Neuronal stem cell (in vitro differentiated cells): ENCODE measurements around the gene ELFN1.

Experiments
- DNase-seq: peaks from one replicate; pipeline ENCODE4 v3.0.0-alpha.2; 2013; ENCODE audit warnings: low spot score
- H2AFZ ChIP-seq: one replicate; pipeline ENCODE4 v1.6.1; 2013; ENCODE audit warnings: mild to moderate bottlenecking, low read length, inconsistent platforms
- H2AK5ac ChIP-seq: 2 replicates; pipeline ENCODE4 v1.6.1; 2013; ENCODE audit warnings: low read depth, mild to moderate bottlenecking, inconsistent platforms, low read length, moderate library complexity, mixed read lengths
- H2BK120ac ChIP-seq: 2 replicates; pipeline ENCODE4 v1.6.1; 2013; ENCODE audit warnings: low read depth, mild to moderate bottlenecking, inconsistent platforms, low read length, moderate library complexity, mixed read lengths
- H2BK12ac ChIP-seq: one replicate; pipeline ENCODE4 v1.6.1; 2013; ENCODE audit warnings: low read length, inconsistent platforms
- H2BK15ac ChIP-seq: 2 replicates; pipeline ENCODE4 v1.6.1; 2013; ENCODE audit warnings: mild to moderate bottlenecking, low read length, inconsistent platforms, mixed read lengths
- H2BK5ac ChIP-seq: one replicate; pipeline ENCODE4 v1.6.1; 2013; ENCODE audit warnings: inconsistent platforms, mild to moderate bottlenecking, low read length, moderate library complexity
- H3K14ac ChIP-seq: one replicate; pipeline ENCODE4 v1.6.1; 2013; ENCODE audit warnings: low read length, inconsistent platforms
- H3K18ac ChIP-seq: 2 replicates; pipeline ENCODE4 v1.6.1; 2013; ENCODE audit warnings: low read length, inconsistent platforms
- H3K23ac ChIP-seq: 2 replicates; pipeline ENCODE4 v1.6.1; 2013; ENCODE audit warnings: low read depth, mild to moderate bottlenecking, mixed read lengths, low read length, inconsistent platforms; ENCODE audit not compliant: poor library complexity
- H3K27ac ChIP-seq: replicated peaks from 3 replicates; pipeline ENCODE4 v1.5.1; 2013; ENCODE audit warnings: low read length, inconsistent platforms
- H3K27me3 ChIP-seq, 3 experiments: 2 replicates each; pipeline ENCODE4 v1.6.1; 2013; ENCODE audit warnings: low read length in 3 of 3, mild to moderate bottlenecking in 2 of 3, inconsistent platforms in 1 of 3, low read depth in 1 of 3, mixed read lengths in 1 of 3, moderate library complexity in 1 of 3; ENCODE audit not compliant: control insufficient read depth in 3 of 3, insufficient read depth in 3 of 3
- H3K36me3 ChIP-seq, 2 donors: replicated peaks in 1 of 2; 2 replicates each; pipeline ENCODE4 v1.6.1; 2013; ENCODE audit warnings: low read length in 2 of 2; ENCODE audit not compliant: control insufficient read depth in 2 of 2, insufficient read depth in 2 of 2
- H3K4ac ChIP-seq: 2 replicates; pipeline ENCODE4 v1.6.1; 2013; ENCODE audit warnings: inconsistent platforms, mild to moderate bottlenecking, low read length, moderate library complexity
- H3K4me1 ChIP-seq, 2 donors: 1 replicate in 1 of 2; 2 replicates in 1 of 2; pipeline ENCODE4 v1.6.1; 2013; ENCODE audit warnings: low read length in 2 of 2, low read depth in 1 of 2; ENCODE audit not compliant: control insufficient read depth in 2 of 2, insufficient read depth in 1 of 2
- H3K4me2 ChIP-seq: one replicate; pipeline ENCODE4 v1.6.1; 2013; ENCODE audit warnings: mild to moderate bottlenecking, low read length, inconsistent platforms; ENCODE audit not compliant: insufficient read depth, poor library complexity, severe bottlenecking
- H3K4me3 ChIP-seq, 2 donors: 2 replicates each; pipeline ENCODE4 v1.5.1; 2013; ENCODE audit warnings: low read length in 2 of 2, mild to moderate bottlenecking in 2 of 2, inconsistent platforms in 1 of 2, moderate library complexity in 1 of 2
- H3K79me1 ChIP-seq: one replicate; pipeline ENCODE4 v1.6.1; 2013; ENCODE audit warnings: low read depth, mild to moderate bottlenecking, inconsistent platforms, low read length, moderate library complexity
- H3K9ac ChIP-seq: one replicate; pipeline ENCODE4 v1.6.1; 2013; ENCODE audit warnings: mild to moderate bottlenecking, low read depth, low read length, inconsistent platforms; ENCODE audit not compliant: poor library complexity
- H3K9me3 ChIP-seq, 2 donors: replicated peaks in 1 of 2; 2 replicates each; pipeline versions ENCODE3 to v1.6.1; 2013; ENCODE audit warnings: low read length in 2 of 2, mild to moderate bottlenecking in 2 of 2, inconsistent platforms in 1 of 2, low read depth in 1 of 2, mixed read lengths in 1 of 2, moderate library complexity in 1 of 2; ENCODE audit not compliant: control insufficient read depth in 2 of 2, insufficient read depth in 1 of 2
- H4K8ac ChIP-seq: one replicate; pipeline ENCODE4 v1.6.1; 2013; ENCODE audit warnings: low read depth, mild to moderate bottlenecking, inconsistent platforms, low read length, moderate library complexity
- H4K91ac ChIP-seq: one replicate; pipeline ENCODE4 v1.6.1; 2013; ENCODE audit warnings: low read length, low read depth, mild to moderate bottlenecking, inconsistent platforms; ENCODE audit not compliant: poor library complexity
- WGBS, 2 donors: extraction: QIAGEN DNeasy Blood & Tissue Kit; methylation state at CpG; one replicate each; pipeline ENCODE4 v1.1.7; 2013; ENCODE audit warnings: missing lambda C conversion rate in 2 of 2, mixed read lengths in 1 of 2; ENCODE audit not compliant: insufficient read length in 2 of 2, insufficient replicate concordance in 1 of 2; ENCODE audit errors: extremely low coverage in 2 of 2; 5-methylcytosine and 5-hydroxymethylcytosine counted together

ELFN1 gene

GRCh38 chr7:1785839-1786238 is 115.8 kb downstream of the ELFN1 start:
- H3K27me3 ChIP-seq = no peaks in the 10 kb centered on the region
- H3K4ac ChIP-seq = no peak overlapping the region
- H3K4me1 ChIP-seq = no peaks in the 10 kb centered on the region
- H3K36me3 ChIP-seq = no peaks in the 10 kb centered on the region
- H2AFZ ChIP-seq = no peak overlapping the region
- no peak overlapping the region for H2BK15ac ChIP-seq
- no peak overlapping the region for H3K14ac ChIP-seq
- no peak overlapping the region for H3K4me3 ChIP-seq
- H3K9me3 ChIP-seq = peaks cover 0 to 8% of the 10 kb centered on the region in 2 donors
- DNase-seq = no peak
- no peak overlapping the region for H4K8ac ChIP-seq
- H3K4me2 ChIP-seq = no peak overlapping the region
- no peak overlapping the region for H2BK12ac ChIP-seq
- H3K79me1 ChIP-seq = no peaks in the 10 kb centered on the region
- H3K18ac ChIP-seq = no peak overlapping the region
- no CpG with 5 or more reads among the region's 3 CpGs for WGBS, 2 donors
- no peak overlapping the region for H2AK5ac ChIP-seq
- H4K91ac ChIP-seq = no peak overlapping the region
- H2BK5ac ChIP-seq = no peak overlapping the region
- H2BK120ac ChIP-seq = no peak overlapping the region
- H3K23ac ChIP-seq = no peak overlapping the region
- no peak overlapping the region for H3K9ac ChIP-seq
- H3K27ac ChIP-seq = no peak overlapping the region

GRCh38 chr7:1787241-1787640 is 117.2 kb downstream of the ELFN1 start:
- H3K36me3 ChIP-seq = no peaks in the 10 kb centered on the region
- no peak overlapping the region for H2AFZ ChIP-seq
- peaks cover 0 to 8% of the 10 kb centered on the region in 2 donors for H3K9me3 ChIP-seq
- no peak overlapping the region for H2BK120ac ChIP-seq
- no peak overlapping the region for H2BK5ac ChIP-seq
- no peak overlapping the region for H2AK5ac ChIP-seq
- H3K23ac ChIP-seq = no peak overlapping the region
- no peak overlapping the region for H2BK12ac ChIP-seq
- WGBS, 2 donors = no CpG with 5 or more reads among the region's 9 CpGs
- no peak overlapping the region for H4K91ac ChIP-seq
- no peaks in the 10 kb centered on the region for H3K4me1 ChIP-seq
- no peaks in the 10 kb centered on the region for H3K79me1 ChIP-seq
- H3K4ac ChIP-seq = no peak overlapping the region
- H3K27me3 ChIP-seq = no peaks in the 10 kb centered on the region
- H2BK15ac ChIP-seq = no peak overlapping the region
- H3K4me3 ChIP-seq = no peak overlapping the region
- no peak overlapping the region for H3K4me2 ChIP-seq
- H3K9ac ChIP-seq = no peak overlapping the region
- no peak overlapping the region for H4K8ac ChIP-seq
- H3K18ac ChIP-seq = peak overlapping the region; percentile 27
- H3K14ac ChIP-seq = no peak overlapping the region
- no peak overlapping the region for H3K27ac ChIP-seq
- DNase-seq = no peak

GRCh38 chr7:1787681-1788235 is 117.7 kb downstream of the ELFN1 start:
- no peak overlapping the region for H3K14ac ChIP-seq
- H3K18ac ChIP-seq = no peak overlapping the region
- H2BK120ac ChIP-seq = no peak overlapping the region
- no peak overlapping the region for H3K4me2 ChIP-seq
- no peaks in the 10 kb centered on the region for H3K79me1 ChIP-seq
- H3K4me3 ChIP-seq = no peak overlapping the region
- no peak overlapping the region for H2AK5ac ChIP-seq
- no peak overlapping the region for H2BK15ac ChIP-seq
- no peak overlapping the region for H3K9ac ChIP-seq
- no peak for DNase-seq
- no peaks in the 10 kb centered on the region for H3K4me1 ChIP-seq
- no peak overlapping the region for H2AFZ ChIP-seq
- H4K8ac ChIP-seq = no peak overlapping the region
- peaks cover 0 to 8% of the 10 kb centered on the region in 2 donors for H3K9me3 ChIP-seq
- no peak overlapping the region for H2BK12ac ChIP-seq
- H4K91ac ChIP-seq = no peak overlapping the region
- no peak overlapping the region for H3K4ac ChIP-seq
- no peaks in the 10 kb centered on the region for H3K27me3 ChIP-seq
- peak overlapping the region; percentile 31 for H3K23ac ChIP-seq
- WGBS, 2 donors = no CpG with 5 or more reads among the region's 18 CpGs
- H3K27ac ChIP-seq = no peak overlapping the region
- no peak overlapping the region for H2BK5ac ChIP-seq
- H3K36me3 ChIP-seq = no peaks in the 10 kb centered on the region

- no peak for DNase-seq
Measured at GRCh38 chr7:1794888-1795542, 124.9 kb downstream of the ELFN1 start.

More at GRCh38 chr7:1794888-1795542, 124.9 kb downstream of the ELFN1 start:
- no peak overlapping the region for H2BK12ac ChIP-seq
- H3K4me1 ChIP-seq = no peaks in the 10 kb centered on the region
- no peaks in the 10 kb centered on the region for H3K36me3 ChIP-seq
- H2AFZ ChIP-seq = no peak overlapping the region
- H3K79me1 ChIP-seq = no peaks in the 10 kb centered on the region
- no peak overlapping the region for H3K9ac ChIP-seq
- no peak overlapping the region for H4K91ac ChIP-seq
- H3K4ac ChIP-seq = no peak overlapping the region
- peaks cover 9 to 11% of the 10 kb centered on the region in 2 donors for H3K9me3 ChIP-seq
- no peak overlapping the region for H2AK5ac ChIP-seq
- H4K8ac ChIP-seq = no peak overlapping the region
- no peak overlapping the region for H3K4me2 ChIP-seq
- H3K23ac ChIP-seq = no peak overlapping the region
- H3K4me3 ChIP-seq = no peak overlapping the region
- H2BK120ac ChIP-seq = no peak overlapping the region
- no peak overlapping the region for H3K14ac ChIP-seq
- no peak overlapping the region for H3K18ac ChIP-seq
- no peak overlapping the region for H2BK15ac ChIP-seq
- no CpG with 5 or more reads among the region's 1 CpG for WGBS, 2 donors
- H2BK5ac ChIP-seq = no peak overlapping the region
- no peaks in the 10 kb centered on the region for H3K27me3 ChIP-seq
- H3K27ac ChIP-seq = no peak overlapping the region
